Measurements from ENCODE around the gene FOXP1.

FOXP1 gene

GRCh38 chr3:71225951-71226564 lies 357.5 kb downstream of the FOXP1 start:
- TF ChIP-seq ESRRG (CRISPR knock-in tag; IDR thresholded peaks at IDR 0.05) (no peak), RARB (CRISPR knock-in tag; IDR thresholded peaks at IDR 0.05) (no peak), ZNF8 (CRISPR knock-in tag; IDR thresholded peaks at IDR 0.05) (no peak), CREB5 (CRISPR knock-in tag; IDR thresholded peaks at IDR 0.05; ENCODE audit: low read depth) (no peak), BACH2 (CRISPR knock-in tag; IDR thresholded peaks at IDR 0.05; ENCODE audit: borderline replicate concordance) (no peak), ISL1 (CRISPR knock-in tag; IDR thresholded peaks at IDR 0.05) (no peak), ZC3H10 (CRISPR knock-in tag; IDR thresholded peaks at IDR 0.05) (no peak), ZNF70 (CRISPR knock-in tag; IDR thresholded peaks at IDR 0.05) (no peak), SNAI2 (CRISPR knock-in tag; IDR thresholded peaks at IDR 0.05) (no peak), PPARA (CRISPR knock-in tag; IDR thresholded peaks at IDR 0.05; ENCODE audit: borderline replicate concordance) (no peak), GLIS3 (CRISPR knock-in tag; IDR thresholded peaks at IDR 0.05) (no peak), ZFP30 (CRISPR knock-in tag; IDR thresholded peaks at IDR 0.05) (no peak), TSHZ2 (CRISPR knock-in tag; IDR thresholded peaks at IDR 0.05) (no peak), ZNF565 (CRISPR knock-in tag; conservative IDR thresholded peaks at IDR 0.05; ENCODE audit: low read depth) (no peak), CSDC2 (CRISPR knock-in tag; IDR thresholded peaks at IDR 0.05) (no peak)
- TF ChIP-seq, protein P1, sequence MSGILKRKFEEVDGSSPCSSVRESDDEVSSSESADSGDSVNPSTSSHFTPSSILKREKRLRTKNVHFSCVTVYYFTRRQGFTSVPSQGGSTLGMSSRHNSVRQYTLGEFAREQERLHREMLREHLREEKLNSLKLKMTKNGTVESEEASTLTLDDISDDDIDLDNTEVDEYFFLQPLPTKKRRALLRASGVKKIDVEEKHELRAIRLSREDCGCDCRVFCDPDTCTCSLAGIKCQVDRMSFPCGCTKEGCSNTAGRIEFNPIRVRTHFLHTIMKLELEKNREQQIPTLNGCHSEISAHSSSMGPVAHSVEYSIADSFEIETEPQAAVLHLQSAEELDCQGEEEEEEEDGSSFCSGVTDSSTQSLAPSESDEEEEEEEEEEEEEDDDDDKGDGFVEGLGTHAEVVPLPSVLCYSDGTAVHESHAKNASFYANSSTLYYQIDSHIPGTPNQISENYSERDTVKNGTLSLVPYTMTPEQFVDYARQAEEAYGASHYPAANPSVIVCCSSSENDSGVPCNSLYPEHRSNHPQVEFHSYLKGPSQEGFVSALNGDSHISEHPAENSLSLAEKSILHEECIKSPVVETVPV (CRISPR knock-in tag; IDR thresholded peaks at IDR 0.05) = no peak
- TF ChIP-seq, protein P2, sequence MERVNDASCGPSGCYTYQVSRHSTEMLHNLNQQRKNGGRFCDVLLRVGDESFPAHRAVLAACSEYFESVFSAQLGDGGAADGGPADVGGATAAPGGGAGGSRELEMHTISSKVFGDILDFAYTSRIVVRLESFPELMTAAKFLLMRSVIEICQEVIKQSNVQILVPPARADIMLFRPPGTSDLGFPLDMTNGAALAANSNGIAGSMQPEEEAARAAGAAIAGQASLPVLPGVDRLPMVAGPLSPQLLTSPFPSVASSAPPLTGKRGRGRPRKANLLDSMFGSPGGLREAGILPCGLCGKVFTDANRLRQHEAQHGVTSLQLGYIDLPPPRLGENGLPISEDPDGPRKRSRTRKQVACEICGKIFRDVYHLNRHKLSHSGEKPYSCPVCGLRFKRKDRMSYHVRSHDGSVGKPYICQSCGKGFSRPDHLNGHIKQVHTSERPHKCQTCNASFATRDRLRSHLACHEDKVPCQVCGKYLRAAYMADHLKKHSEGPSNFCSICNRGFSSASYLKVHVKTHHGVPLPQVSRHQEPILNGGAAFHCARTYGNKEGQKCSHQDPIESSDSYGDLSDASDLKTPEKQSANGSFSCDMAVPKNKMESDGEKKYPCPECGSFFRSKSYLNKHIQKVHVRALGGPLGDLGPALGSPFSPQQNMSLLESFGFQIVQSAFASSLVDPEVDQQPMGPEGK (CRISPR knock-in tag; IDR thresholded peaks at IDR 0.05; ENCODE audit: borderline replicate concordance) = no peak
- ATAC-seq = peak; percentile 27; the same call in 2 of the 3 replicates

DNA sequence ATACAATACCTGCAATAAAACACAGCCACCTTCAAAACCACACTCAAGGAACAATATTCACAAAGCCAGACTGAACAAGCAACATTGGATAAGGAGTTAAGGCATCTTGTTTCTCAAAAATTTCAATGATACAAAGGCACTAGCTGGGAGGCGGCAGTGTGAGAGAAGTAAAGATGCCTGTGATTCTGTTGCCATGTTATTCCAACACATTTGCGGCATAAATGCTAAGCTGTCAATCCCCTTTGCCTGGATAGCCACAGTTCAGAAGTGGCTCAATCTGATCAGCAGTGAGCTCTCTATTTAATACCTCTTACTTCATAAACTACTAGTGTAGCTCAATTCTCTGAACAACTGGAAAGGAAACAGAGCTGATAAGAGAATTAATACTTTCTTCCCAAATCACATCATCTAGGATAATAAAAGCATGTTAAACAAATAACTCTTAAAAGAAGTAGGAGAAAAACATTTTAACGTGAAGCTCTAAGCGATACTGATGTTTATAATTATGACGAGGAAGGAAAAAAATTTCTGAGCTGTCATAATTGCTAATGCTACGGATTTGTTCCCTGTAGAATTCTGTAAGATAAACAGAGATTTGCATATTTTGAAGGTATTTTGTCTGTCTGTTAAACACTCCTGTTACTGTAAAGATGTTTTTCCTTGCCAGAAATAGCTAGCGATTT lies 358.4 kb downstream of the FOXP1 start:
- no peak for ATAC-seq
- TF ChIP-seq RARB (CRISPR knock-in tag; IDR thresholded peaks at IDR 0.05) (no peak), ZNF8 (CRISPR knock-in tag; IDR thresholded peaks at IDR 0.05) (no peak), SNAI2 (CRISPR knock-in tag; IDR thresholded peaks at IDR 0.05) (no peak), ESRRG (CRISPR knock-in tag; IDR thresholded peaks at IDR 0.05) (no peak), ZFP3 (CRISPR knock-in tag; IDR thresholded peaks at IDR 0.05) (no peak), CREB5 (CRISPR knock-in tag; IDR thresholded peaks at IDR 0.05; ENCODE audit: low read depth) (no peak), PPARA (CRISPR knock-in tag; IDR thresholded peaks at IDR 0.05; ENCODE audit: borderline replicate concordance) (no peak), ZNF70 (CRISPR knock-in tag; IDR thresholded peaks at IDR 0.05) (no peak), ZC3H10 (CRISPR knock-in tag; IDR thresholded peaks at IDR 0.05) (no peak), POU6F1 (CRISPR knock-in tag; IDR thresholded peaks at IDR 0.05; ENCODE audit: borderline replicate concordance, low read depth) (no peak), ZFP30 (CRISPR knock-in tag; IDR thresholded peaks at IDR 0.05) (no peak), ISL1 (CRISPR knock-in tag; IDR thresholded peaks at IDR 0.05) (no peak), TCF4 (CRISPR knock-in tag; IDR thresholded peaks at IDR 0.05; ENCODE audit: borderline replicate concordance) (no peak), ARNTL (CRISPR knock-in tag; IDR thresholded peaks at IDR 0.05; ENCODE audit: borderline replicate concordance, low read depth) (no peak), OSR1 (CRISPR knock-in tag; IDR thresholded peaks at IDR 0.05) (no peak), BACH2 (CRISPR knock-in tag; IDR thresholded peaks at IDR 0.05; ENCODE audit: borderline replicate concordance) (no peak), TSHZ2 (CRISPR knock-in tag; IDR thresholded peaks at IDR 0.05) (no peak), CSDC2 (CRISPR knock-in tag; IDR thresholded peaks at IDR 0.05) (no peak)

All from SK-N-SH treated with all-trans-retinoic acid at 6 μM for 48 hours (cell line).